ENCODE measurements around the gene TGFB1.
A peak's percentile ranks its signal among the peaks of the same experiment; 100 is the strongest.

TGFB1 gene

DNA sequence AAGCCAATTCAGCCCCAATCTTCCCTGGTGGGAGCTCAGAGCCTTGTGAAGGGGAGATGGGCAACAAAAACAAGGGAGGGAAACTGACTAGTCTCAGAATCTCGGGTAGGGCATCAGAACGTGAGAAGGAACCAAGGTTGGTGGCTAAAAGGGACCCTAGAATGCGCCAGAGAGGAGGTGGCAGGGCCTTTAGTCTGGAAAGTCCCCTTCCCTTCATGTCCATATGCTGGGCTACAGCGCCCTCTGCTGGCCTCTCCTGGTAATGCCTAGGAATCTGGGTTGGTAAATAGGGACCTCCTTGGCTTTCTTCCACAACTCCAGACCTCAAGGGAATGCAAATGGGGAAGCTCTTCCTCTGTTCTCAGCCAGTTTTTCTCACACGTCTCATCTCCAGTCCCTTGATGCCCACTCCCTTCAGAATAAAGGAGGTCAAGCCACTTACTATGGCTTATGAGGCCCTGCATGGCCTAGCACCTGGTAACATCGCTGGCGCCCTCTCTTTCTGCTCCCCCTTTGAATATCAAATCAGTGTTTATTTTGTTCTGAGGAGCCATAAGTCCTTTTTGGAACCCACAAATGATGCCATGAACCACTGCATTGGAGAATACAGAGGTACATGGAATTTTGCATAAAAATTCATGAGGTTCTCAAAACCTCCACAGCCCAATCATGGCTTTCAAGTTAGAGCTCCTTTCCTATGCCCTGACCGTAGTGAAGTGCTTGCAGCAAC is 45.1 kb downstream of the TGFB1 start:
- H3K4me1 Mint-ChIP-seq = peaks cover 95% of the 10 kb centered on the region
- ATAC-seq = peak; percentile 70
- peak; percentile 96 to 99 for DNase-seq (ENCODE audit: low spot score in 2 of 2)
- peak overlapping the region; percentile 99 for H3K27ac Mint-ChIP-seq
- H3K36me3 Mint-ChIP-seq = peaks cover 97% of the 10 kb centered on the region
- no peaks in the 10 kb centered on the region for H3K9me3 Mint-ChIP-seq
- peak overlapping the region; percentile 88 for H3K4me3 Mint-ChIP-seq

DNA sequence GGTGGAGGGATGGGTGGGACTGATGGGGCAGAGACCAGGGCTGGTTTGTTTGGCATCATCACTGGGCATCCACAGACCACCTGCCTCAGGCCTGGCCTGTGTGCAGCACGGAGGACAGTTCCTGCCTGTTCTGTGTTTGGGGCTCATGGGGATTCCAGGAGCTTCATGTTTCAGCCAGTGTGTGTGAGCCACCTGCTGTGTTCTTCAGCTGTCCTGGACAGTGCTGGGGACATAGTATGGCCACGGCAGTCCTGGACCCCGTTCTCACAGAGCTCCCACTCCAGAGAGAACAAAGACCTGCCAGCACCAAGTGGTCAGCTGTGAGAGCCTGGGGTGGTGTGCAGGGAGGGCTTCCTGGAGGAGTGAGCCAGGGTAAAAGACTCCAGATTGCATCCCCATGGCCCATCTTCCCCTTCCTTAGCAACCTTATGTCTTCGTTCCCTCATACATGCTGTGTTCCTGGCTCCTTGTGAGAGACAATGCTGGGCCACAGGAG is 45.7 kb downstream of the TGFB1 start:
- peaks cover 95% of the 10 kb centered on the region for H3K4me1 Mint-ChIP-seq
- no peak for DNase-seq (ENCODE audit: low spot score in 2 of 2)
- peak overlapping the region; percentile 88 for H3K4me3 Mint-ChIP-seq
- ATAC-seq = peak; percentile 1
- no peaks in the 10 kb centered on the region for H3K9me3 Mint-ChIP-seq
- H3K27ac Mint-ChIP-seq = peak overlapping the region; percentile 99
- H3K36me3 Mint-ChIP-seq = peaks cover 97% of the 10 kb centered on the region

DNA sequence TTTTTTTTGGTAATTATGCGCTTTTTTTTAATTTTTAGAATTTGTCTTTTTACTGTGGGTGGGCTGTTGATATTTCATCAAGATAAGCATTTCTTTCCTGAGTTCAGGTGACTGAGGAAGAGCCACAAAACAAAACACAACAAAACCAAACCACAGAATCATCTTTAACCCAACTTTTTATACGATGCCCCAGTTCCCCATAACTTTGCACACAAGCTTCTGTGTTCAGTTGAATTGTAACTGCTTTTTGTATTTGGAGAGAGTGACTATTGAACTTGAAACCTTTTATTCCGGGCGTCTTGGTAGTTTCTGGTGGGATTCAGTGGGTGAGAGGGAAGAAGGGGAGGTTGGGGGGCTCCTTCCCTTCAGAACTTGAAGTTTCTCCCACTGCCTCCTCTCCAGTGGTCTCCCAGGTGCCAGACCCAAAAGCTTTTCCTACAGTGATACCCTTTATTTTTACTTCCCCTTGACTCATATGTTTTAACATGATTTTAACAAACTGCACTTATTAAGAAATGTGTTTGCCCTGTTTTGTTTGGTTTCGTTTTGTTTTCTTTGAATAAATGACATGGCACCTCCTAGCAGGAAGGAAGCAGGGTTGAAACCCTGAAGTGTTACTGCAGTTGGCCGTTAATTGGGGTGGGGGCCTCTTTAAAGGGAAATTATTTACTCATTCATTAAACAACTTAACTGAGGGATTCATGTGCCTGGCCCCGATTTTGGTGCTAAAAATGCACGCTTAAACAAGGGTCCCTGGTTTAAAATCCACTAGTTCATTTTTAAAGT is 46.4 kb downstream of the TGFB1 start:
- H3K4me3 Mint-ChIP-seq = peak overlapping the region; percentile 88
- H3K36me3 Mint-ChIP-seq = peaks cover 97% of the 10 kb centered on the region
- ATAC-seq = no peak

DNA sequence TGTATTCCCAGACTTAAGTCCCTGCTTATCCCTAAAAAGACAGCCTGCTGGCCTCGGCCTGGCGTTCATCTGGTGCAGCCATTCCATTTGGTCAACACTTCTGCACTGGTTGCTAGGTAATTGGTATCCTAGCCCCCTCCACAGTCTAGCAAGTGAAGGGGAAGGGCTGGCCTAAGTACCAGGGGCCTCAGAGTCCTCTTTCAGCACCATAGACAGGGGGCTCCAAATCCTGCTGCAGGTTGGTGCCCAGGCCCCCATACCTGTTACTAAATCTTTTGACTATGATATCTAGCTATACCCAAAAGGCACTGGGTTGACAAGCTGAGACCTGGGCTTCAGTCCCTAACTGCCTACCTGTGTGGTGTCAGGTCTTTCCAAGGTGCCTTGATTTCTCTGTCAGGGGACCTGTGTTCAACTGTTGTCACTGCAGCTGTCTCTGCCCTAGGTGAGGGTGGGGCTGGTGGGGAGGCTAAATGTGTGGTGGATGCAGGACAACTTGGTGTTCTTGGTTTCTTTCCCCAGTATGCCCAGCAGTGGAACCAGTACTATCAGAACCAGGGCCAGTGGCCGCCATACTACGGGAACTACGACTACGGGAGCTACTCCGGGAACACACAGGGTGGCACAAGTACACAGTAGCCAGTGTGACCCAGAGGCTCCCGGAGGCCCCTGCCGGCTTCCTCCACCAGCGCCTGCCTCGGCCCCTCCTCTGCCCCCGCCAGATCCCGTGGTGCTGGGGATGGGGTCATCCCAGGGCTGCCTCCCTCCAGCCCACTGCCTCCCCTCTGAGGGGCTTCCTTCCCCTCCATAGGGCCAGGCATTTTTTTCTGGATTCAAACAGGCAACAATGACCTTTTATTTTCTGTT is 47.6 kb downstream of the TGFB1 start:
- Mint-ChIP-seq H3K36me3 (peaks cover 100% of the 10 kb centered on the region), H3K4me3 (peak overlapping the region; percentile 88), H3K4me1 (peaks cover 96% of the 10 kb centered on the region), H3K27ac (peak overlapping the region; percentile 99), H3K9me3 (no peaks in the 10 kb centered on the region)
- DNase-seq (ENCODE audit: low spot score in 2 of 2) = no peak
- ATAC-seq = no peak

More for the DNA sequence above, 46.4 kb downstream of the TGFB1 start:
- Mint-ChIP-seq H3K4me1 (peaks cover 96% of the 10 kb centered on the region), H3K27ac (peak overlapping the region; percentile 99), H3K9me3 (no peaks in the 10 kb centered on the region)
- no peak for DNase-seq (ENCODE audit: low spot score in 2 of 2)

DNA sequence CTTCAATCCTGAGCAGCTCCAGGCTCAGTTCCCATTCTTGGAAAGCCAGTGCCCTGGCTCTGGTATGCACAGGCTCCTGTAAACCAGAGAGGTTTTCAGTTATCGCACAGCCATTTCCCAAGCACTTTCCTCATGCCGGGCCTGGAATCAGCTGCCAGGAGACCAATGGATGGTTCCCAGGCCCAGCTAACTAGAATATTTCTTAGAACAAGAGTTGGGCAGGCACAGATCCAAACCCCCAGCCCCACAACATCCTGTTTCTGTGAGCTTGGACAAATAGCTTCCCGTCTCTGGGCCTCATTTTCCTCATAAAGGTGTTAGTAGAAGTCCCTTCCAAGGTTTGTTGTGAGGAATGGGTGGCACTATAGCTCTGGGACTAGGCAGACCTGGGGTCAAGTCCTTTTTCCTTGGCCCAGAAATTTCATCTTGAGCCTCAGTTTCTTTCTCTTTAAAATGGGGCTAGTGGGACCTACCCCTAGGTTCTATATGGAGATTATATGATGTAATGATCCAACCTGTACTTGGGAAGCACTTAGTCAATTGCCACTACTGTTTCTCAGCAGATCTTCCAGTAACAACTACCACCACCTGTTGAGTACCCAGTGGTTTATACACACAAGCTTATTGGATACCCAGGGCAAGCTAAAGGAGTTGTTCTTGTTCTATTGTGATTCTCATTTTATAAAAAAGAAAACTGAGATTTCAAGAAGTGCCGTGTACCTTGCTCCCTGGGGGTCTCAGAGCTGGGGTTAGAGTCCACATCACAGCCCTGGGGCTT is 48.8 kb downstream of the TGFB1 start:
- no peak for DNase-seq (ENCODE audit: low spot score in 2 of 2)
- Mint-ChIP-seq H3K4me1 (peaks cover 95% of the 10 kb centered on the region), H3K9me3 (no peaks in the 10 kb centered on the region), H3K27ac (peak overlapping the region; percentile 99), H3K36me3 (peaks cover 100% of the 10 kb centered on the region), H3K4me3 (peak overlapping the region; percentile 67)
- ATAC-seq = no peak

DNA sequence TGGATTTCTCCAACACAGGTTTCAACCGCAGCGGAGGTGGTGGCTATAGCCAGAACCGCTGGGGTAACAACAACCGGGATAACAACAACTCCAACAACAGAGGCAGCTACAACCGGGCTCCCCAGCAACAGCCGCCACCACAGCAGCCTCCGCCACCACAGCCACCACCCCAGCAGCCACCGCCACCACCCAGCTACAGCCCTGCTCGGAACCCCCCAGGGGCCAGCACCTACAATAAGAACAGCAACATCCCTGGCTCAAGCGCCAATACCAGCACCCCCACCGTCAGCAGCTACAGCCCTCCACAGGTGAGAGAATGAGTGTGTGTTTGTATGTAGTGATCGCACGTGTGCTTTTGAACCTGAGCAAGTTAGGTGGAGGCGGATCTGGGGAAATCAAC is 49.8 kb downstream of the TGFB1 start:
- peaks cover 100% of the 10 kb centered on the region for H3K36me3 Mint-ChIP-seq
- DNase-seq (ENCODE audit: low spot score in 2 of 2) = no peak
- peaks cover 99% of the 10 kb centered on the region for H3K4me1 Mint-ChIP-seq
- H3K4me3 Mint-ChIP-seq = peak overlapping the region; percentile 67
- H3K9me3 Mint-ChIP-seq = no peaks in the 10 kb centered on the region
- peak overlapping the region; percentile 99 for H3K27ac Mint-ChIP-seq
- ATAC-seq = no peak

DNA sequence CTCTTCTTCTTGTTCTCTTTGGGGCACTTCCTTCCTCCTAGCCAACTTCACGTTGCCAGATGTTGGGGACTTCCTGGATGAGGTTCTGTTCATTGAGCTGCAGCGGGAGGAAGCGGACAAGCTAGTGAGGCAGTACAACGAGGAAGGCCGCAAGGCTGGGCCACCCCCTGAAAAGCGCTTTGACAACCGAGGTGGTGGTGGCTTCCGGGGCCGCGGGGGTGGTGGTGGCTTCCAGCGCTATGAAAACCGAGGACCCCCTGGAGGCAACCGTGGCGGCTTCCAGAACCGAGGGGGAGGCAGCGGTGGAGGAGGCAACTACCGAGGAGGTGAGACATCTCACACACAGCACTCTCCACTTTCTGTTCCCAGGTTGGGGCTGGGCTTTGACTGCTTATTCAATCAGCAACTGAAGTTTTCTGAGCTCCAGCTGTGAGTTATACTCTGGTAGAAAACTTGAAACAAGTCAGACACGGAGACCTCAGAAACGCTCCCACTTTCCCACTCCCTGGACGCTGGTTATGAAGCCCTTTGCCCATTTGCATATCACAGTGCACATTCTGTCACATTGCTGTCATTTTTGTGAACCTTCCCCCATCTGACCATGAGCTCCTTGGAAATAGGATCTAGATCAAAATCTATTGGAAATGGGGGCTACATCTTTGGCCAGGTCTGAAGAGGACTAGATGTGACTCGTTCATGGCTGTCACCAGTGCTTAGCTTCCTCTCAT is 50.9 kb downstream of the TGFB1 start:
- peak overlapping the region; percentile 99 for H3K27ac Mint-ChIP-seq
- ATAC-seq (peak; percentile 90), DNase-seq (ENCODE audit: low spot score in 2 of 2) (peak; percentile 68 to 91)

DNA sequence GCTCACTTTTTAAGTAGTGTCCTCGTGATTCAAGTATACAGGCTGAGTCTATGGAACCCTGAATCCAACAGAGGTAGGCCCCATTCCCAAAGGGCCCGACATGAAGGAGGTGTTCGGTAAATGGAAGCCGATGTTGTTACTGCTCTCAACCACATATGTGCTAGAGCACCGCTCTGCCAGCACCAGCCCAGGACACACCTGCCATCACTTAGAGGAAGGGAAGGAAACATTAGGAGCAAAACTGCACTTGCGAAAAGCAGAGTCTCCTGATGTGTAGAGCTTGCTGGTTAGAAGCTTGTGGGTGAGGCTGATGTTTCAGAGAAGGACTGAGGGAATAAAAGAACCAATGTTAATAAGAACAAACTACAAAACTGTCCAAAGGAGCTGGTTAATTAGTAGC is 53.2 kb downstream of the TGFB1 start:
- ATAC-seq (no peak), DNase-seq (ENCODE audit: low spot score in 2 of 2) (no peak)
- no peak overlapping the region for H3K4me3 Mint-ChIP-seq
- H3K36me3 Mint-ChIP-seq = peaks cover 100% of the 10 kb centered on the region
- H3K27ac Mint-ChIP-seq = peak overlapping the region; percentile 99
- H3K4me1 Mint-ChIP-seq = peaks cover 99% of the 10 kb centered on the region
- H3K9me3 Mint-ChIP-seq = no peaks in the 10 kb centered on the region

More for the DNA sequence above, 50.9 kb downstream of the TGFB1 start:
- peak overlapping the region; percentile 67 for H3K4me3 Mint-ChIP-seq
- no peaks in the 10 kb centered on the region for H3K9me3 Mint-ChIP-seq
- H3K36me3 Mint-ChIP-seq = peaks cover 100% of the 10 kb centered on the region
- H3K4me1 Mint-ChIP-seq = peaks cover 99% of the 10 kb centered on the region

DNA sequence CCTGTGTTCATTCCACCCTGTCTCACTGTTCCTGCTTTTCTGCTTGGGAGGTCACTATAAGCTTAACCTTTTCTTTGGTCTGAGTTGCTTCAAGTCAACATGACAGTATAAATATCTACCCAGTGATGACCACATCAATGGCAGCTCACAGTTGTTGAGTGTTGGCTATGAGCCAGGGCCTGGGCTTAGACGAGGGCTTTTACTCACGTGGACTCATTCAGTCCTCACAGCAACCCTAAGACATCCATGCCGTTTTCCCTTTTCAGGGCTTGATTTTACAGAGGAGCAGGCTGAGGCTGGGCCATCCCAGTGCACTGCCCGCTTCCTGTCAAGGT is 54.0 kb downstream of the TGFB1 start:
- no peaks in the 10 kb centered on the region for H3K9me3 Mint-ChIP-seq
- peaks cover 100% of the 10 kb centered on the region for H3K36me3 Mint-ChIP-seq
- peaks cover 96% of the 10 kb centered on the region for H3K4me1 Mint-ChIP-seq
- peak overlapping the region; percentile 99 for H3K27ac Mint-ChIP-seq
- no peak for DNase-seq (ENCODE audit: low spot score in 2 of 2)
- H3K4me3 Mint-ChIP-seq = no peak overlapping the region
- no peak for ATAC-seq

DNA sequence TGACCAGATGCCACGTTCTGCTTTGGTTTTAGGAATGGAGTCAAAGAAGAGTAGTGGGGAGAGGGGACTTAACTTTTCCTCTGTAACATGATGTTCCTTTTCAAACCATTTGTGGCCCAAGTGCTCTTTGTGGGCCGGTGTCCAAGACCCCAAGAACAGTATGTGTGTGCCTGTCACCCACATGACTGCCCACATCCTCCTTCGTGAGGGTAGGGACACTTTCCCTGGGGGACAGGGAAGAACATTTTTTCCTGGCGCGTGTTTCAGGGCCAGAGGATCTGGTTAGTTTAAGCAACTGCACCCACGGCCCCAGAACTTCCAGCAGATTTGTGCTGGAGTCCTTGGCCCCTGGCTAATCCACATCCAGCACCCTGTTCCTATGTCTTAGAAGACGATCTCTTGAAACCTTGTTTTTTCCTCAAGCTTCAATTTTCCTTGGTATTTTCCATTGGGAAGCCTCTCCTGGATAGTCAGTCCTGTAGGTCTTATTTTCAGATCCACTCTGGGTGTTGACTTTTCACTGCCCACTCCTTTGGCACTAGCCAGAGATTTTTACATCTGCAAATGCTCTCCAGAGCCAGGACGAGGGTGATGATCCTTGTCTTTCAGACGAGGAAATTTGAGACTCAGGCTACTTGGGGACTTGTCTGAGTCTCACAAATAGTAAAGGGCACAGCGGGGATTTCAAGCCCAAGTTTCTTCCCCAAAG is 54.5 kb downstream of the TGFB1 start:
- Mint-ChIP-seq H3K4me1 (peaks cover 96% of the 10 kb centered on the region), H3K36me3 (peaks cover 100% of the 10 kb centered on the region), H3K27ac (peak overlapping the region; percentile 99), H3K9me3 (no peaks in the 10 kb centered on the region), H3K4me3 (no peak overlapping the region)
- ATAC-seq (no peak), DNase-seq (ENCODE audit: low spot score in 2 of 2) (no peak)

DNA sequence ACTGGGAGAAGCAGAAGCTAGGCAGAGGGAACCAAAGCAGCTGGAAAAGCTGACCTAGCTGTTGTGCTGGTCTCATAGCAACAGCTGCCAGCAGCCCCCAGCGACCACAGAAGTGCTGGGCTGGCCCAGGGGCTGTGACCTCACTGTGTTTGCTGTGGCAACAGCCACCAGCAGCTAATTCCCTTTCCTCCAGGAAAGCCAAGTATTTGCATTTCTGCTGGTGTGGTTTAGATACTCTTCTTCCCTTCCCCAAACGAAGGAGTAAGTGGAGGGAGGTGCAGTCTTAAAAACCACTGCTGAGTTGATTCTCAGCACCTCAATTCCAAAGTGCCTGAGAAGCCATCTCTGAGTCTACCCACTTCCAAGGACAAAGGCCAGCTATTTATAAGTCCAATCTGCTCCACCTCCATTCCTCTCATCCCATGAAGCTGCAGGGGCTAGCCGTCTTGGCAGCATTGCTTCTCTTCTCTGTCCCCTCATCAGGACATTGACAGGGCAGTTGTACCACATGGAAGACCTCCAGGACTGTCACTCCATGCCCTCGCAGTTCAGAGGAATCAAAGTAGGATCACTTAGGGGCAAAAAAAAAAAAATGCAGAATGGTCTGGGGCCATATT is 55.3 kb downstream of the TGFB1 start:
- Mint-ChIP-seq H3K9me3 (no peaks in the 10 kb centered on the region), H3K4me1 (peaks cover 91% of the 10 kb centered on the region), H3K36me3 (peaks cover 100% of the 10 kb centered on the region), H3K27ac (peak overlapping the region; percentile 99), H3K4me3 (peak overlapping the region; percentile 52)
- ATAC-seq = no peak
- no peak for DNase-seq (ENCODE audit: low spot score in 2 of 2)

DNA sequence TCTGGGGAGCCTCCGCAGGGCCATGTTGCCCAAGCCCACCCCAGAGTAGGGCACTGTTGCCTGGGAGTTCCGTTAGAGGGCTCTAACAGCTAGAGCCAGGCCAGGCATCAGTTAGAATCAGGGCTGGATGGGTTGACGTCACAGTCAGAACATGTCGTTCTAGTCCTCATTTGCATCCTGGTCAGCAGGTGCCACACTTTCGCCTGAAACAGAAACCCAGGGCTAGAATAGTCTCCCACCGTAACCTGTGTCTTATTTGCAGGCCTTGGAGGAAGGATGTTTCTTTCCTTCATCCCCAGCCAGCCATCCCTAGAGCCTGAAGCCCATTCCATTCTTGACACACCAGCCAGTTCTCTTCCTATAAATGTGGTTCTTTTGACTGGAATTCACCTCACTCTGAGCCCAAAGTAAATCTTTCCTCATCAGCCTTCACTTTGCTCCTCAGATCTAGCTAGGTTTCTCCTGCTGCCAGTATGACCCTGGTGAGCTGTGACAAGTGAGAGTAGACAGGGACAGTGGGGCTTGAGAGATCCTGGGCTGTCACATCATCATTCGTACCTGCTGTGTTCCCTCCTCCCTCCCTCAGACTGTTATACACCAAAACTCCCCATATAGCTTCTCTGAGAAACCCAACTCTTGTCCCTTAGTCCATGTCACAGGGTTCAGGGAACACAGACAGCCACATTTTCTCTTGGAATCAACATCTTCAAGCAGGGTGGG is 55.9 kb downstream of the TGFB1 start:
- peak overlapping the region; percentile 52 for H3K4me3 Mint-ChIP-seq
- peaks cover 100% of the 10 kb centered on the region for H3K36me3 Mint-ChIP-seq
- H3K9me3 Mint-ChIP-seq = no peaks in the 10 kb centered on the region
- H3K4me1 Mint-ChIP-seq = peaks cover 85% of the 10 kb centered on the region
- peak overlapping the region; percentile 99 for H3K27ac Mint-ChIP-seq
- peak; percentile 66 for ATAC-seq
- no peak for DNase-seq (ENCODE audit: low spot score in 2 of 2)

DNA sequence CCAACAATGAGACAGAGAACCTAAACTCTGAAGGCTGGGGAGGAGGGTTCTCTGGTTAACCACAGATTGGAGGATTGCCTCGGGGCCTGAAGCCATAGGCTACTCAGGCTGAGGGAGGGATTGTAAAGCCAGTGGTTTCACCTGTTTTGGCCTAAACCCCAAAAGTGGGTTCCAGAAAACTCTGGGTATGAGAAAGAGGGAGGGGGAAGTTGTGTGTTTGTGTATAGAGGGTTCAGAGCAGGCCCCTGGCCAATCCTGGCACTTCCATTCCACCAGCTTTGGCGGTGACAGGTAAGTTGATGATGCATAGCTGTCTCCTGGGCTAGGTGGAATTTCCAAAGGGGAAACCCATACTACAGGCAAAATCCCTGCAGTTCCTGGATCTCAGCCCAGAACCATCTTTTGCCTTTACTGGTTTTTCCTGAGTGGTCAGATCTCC is 57.3 kb downstream of the TGFB1 start:
- ATAC-seq (no peak), DNase-seq (ENCODE audit: low spot score in 2 of 2) (no peak)
- Mint-ChIP-seq H3K36me3 (peaks cover 100% of the 10 kb centered on the region), H3K27ac (peak overlapping the region; percentile 99), H3K4me1 (peaks cover 71% of the 10 kb centered on the region), H3K4me3 (peak overlapping the region; percentile 52), H3K9me3 (no peaks in the 10 kb centered on the region)
